ENCODE data around the gene PRR15. TPM values are rescaled to one million over a fixed set of nuclear protein-coding genes. Genes with fewer than 3 reads are reported as not detected.

Gene PRR15
- total RNA-seq, 1 donor from 2014 or later: 8.1 TPM

DNA sequence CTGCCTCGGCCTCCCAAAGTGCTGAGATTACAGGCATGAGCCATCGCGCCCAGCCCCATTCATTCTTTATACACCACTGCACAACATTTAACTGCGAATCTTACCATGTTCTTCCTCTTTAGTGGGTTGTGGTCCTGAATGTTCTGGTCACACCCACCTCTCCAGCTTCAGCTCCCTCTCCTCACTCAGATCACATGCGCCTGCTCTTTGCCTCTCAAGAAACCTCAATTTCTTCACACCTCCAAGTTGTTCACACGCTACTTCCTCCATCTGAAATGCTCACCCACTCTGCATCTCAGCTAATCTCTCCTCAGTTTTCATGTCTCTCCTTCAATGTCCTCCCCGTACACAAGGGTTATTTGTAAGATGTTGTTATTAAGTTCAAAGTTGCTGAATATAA, 2.4 kb upstream of the PRR15 start:
- no peak overlapping the region for H3K4me3 ChIP-seq (ENCODE audit: low read depth, low read length)
- no peak for DNase-seq (ENCODE audit: low read depth)
- TF ChIP-seq, protein P1, sequence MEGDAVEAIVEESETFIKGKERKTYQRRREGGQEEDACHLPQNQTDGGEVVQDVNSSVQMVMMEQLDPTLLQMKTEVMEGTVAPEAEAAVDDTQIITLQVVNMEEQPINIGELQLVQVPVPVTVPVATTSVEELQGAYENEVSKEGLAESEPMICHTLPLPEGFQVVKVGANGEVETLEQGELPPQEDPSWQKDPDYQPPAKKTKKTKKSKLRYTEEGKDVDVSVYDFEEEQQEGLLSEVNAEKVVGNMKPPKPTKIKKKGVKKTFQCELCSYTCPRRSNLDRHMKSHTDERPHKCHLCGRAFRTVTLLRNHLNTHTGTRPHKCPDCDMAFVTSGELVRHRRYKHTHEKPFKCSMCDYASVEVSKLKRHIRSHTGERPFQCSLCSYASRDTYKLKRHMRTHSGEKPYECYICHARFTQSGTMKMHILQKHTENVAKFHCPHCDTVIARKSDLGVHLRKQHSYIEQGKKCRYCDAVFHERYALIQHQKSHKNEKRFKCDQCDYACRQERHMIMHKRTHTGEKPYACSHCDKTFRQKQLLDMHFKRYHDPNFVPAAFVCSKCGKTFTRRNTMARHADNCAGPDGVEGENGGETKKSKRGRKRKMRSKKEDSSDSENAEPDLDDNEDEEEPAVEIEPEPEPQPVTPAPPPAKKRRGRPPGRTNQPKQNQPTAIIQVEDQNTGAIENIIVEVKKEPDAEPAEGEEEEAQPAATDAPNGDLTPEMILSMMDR (conservative IDR thresholded peaks at IDR 0.05; ENCODE audit: low read depth, low read length): no peak

DNA sequence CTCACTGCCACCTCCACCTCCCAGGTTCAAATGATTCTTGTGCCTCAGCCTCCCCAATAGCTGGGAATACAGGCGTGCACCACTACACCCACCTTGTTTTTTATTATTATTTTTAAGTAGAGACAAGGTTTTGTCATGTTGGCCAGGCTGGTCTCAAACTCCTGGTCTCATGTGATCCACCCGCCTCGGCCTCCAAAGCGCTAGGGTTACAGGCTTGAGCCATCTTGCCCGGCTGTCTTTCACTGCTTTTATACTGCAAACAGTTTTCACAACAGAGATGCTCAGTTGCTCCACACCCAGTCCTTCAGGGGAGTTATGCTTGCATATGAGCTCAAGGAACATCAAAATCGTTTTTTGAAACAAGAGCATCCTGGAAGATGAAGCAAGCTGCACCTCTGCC, 1.3 kb upstream of the PRR15 start:
- no peak for DNase-seq (ENCODE audit: low read depth)
- TF ChIP-seq, protein P1 (conservative IDR thresholded peaks at IDR 0.05; ENCODE audit: low read depth, low read length): no peak
- peak overlapping the region; percentile 69 for H3K4me3 ChIP-seq (ENCODE audit: low read depth, low read length)

DNA sequence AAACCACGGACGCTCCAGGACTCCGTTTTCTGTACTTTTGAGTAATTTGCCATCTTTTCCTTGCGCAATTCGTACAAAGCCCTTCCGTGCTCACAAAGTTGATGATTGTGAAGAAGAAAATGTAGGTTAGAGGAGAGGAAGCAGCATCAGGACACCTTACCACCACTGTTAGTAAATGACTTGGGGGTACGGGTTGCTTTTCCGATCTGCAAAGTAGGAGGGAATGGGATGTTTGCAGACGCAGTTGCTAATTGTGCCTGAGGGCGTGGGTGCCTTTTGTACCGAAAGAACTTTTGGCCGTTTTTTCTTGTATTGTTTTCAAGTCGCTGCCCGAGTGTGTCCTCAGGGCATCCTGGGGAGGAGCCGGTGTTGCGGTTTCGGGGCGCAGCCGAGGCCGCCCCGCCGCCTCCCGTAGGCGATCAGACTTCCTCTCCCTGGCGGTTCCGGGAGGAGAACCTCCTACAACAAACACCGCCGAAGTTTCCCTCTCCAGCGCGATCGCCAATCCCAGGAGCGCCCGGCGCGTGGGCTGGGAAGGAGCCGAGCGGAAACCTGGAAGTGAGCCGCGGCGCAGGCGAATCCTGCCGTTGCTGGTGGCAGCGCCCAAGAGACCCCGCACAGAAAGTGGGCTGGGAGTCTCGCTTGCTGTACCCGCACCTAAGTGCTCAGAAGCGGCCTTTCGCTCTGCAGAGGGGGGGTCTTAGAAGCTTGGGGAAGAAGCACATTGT, 1.0 kb downstream of the PRR15 start:
- DNase-seq (ENCODE audit: low read depth): peak; percentile 35
- peak overlapping the region; percentile 69 for H3K4me3 ChIP-seq (ENCODE audit: low read depth, low read length)
- TF ChIP-seq, protein P1 (conservative IDR thresholded peaks at IDR 0.05; ENCODE audit: low read depth, low read length): no peak

DNA sequence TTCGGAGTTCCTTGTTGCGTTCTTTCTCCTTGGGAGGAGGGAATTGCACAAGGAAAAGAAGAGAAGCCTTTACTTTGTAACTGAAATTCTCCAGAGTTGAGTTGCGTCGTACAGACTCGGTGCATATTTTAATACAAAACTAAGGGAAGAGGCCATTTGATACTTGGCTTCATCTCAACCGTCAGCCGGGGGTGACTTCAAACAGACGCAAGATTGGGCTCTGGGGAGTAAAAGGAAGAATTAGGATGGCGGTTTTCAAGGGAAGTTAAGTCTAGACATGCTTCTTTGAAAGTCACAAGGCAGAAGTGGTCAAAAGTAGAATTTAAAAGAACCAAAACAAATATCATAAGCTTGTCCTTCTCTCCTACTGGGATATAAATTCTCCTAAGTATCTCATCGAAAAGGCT, 1.6 kb downstream of the PRR15 start:
- peak overlapping the region; percentile 69 for H3K4me3 ChIP-seq (ENCODE audit: low read depth, low read length)
- peak; percentile 25 for DNase-seq (ENCODE audit: low read depth)
- TF ChIP-seq, protein P1 (conservative IDR thresholded peaks at IDR 0.05; ENCODE audit: low read depth, low read length): no peak

DNA sequence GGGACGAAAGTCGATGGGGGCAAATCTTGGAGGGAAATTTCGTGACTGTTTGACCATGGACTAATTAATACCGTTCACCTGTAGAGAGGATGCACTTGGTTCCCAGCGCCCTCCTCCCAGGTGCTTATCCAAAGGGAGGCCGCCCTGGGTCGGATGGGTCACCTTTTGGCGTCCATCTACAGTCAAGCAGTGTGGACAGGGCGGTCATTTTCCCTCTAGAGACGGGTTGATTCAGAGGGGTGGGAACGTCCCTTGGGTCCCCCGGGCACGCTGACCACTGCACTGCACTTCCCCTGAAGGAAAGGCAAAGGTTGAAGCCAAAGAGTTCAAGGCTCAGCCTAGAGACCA, 2.0 kb downstream of the PRR15 start:
- TF ChIP-seq, protein P1 (conservative IDR thresholded peaks at IDR 0.05; ENCODE audit: low read depth, low read length): no peak

DNA sequence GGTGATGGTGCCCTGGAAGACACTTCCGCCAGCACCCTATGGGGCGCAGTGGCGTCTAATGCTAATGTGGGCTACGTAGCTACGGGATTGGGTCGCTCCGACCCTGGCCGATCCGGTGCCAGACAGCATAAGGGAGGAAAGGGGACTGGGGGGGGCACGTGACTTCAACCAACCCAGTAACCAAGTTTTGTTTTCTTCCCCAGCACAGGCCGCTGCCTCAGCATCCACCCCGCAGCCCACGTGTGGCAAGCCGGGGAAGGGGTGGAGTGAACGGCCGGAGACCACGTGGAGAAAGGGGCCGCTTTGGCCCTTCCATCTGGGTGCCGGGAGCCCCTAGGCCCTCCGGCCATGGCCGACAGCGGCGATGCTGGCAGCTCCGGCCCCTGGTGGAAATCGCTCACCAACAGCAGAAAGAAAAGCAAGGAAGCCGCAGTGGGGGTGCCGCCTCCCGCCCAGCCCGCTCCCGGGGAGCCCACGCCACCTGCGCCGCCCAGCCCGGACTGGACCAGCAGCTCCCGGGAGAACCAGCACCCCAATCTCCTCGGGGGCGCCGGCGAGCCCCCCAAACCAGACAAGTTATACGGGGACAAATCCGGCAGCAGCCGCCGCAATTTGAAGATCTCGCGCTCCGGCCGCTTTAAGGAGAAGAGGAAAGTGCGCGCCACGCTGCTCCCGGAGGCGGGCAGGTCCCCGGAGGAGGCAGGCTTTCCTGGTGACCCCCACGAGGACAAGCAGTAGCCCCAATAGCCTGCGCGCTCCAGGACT, 2.5 kb downstream of the PRR15 start:
- TF ChIP-seq, protein P1 (conservative IDR thresholded peaks at IDR 0.05; ENCODE audit: low read depth, low read length): no peak
- H3K4me3 ChIP-seq (ENCODE audit: low read depth, low read length): peak overlapping the region; percentile 69
- DNase-seq (ENCODE audit: low read depth): no peak

More for the DNA sequence above, 2.0 kb downstream of the PRR15 start:
- H3K4me3 ChIP-seq (ENCODE audit: low read depth, low read length): peak overlapping the region; percentile 69
- no peak for DNase-seq (ENCODE audit: low read depth)

All from epithelial cell of proximal tubule (primary cell).